Fibroblast of the aortic adventitia (primary cell): Measurements from ENCODE around the gene MFSD2B. TPM values are rescaled to one million over a fixed set of nuclear protein-coding genes. Genes with fewer than 3 reads are reported as not detected.
A peak's percentile ranks its signal among the peaks of the same experiment; 100 is the strongest.

Experiments used
- DNase-seq: peaks from one replicate; pipeline ENCODE4 v3.0.0-alpha.2; 2010; ENCODE audit warnings: low read depth
- H3K4me3 ChIP-seq: 2 replicates; pipeline ENCODE4 v1.5.1; 2011; ENCODE audit warnings: low read depth, mild to moderate bottlenecking, control low read depth, low read length, moderate library complexity
- CTCF ChIP-seq: IDR thresholded peaks from 2 replicates; pipeline ENCODE4 v1.5.1; 2011; ENCODE audit warnings: mild to moderate bottlenecking, low read length, control low read depth, inconsistent platforms; ENCODE audit not compliant: insufficient read depth
- total RNA-seq: library from RNA; depleted of rRNA; stranded (reverse); fragments of >200 nt; gene quantifications from 2 replicates; pipeline ENCODE4 v1.2.3, GENCODE V29; 2012; ENCODE audit warnings: low replicate concordance

Gene MFSD2B
- total RNA-seq, 1 donor, result not detected

GRCh38 chr2:23994567-23994966, 15.3 kb upstream of the MFSD2B start:
- no peak overlapping the region for H3K4me3 ChIP-seq
- DNase-seq, result no peak
- TF ChIP-seq CTCF, result no peak

GRCh38 chr2:24007693-24008092, 2.2 kb upstream of the MFSD2B start:
- no peak for TF ChIP-seq CTCF
- no peak overlapping the region for H3K4me3 ChIP-seq
- no peak for DNase-seq

GRCh38 chr2:24008672-24009366, 1.1 kb upstream of the MFSD2B start:
- no peak for TF ChIP-seq CTCF
- H3K4me3 ChIP-seq, result no peak overlapping the region
- DNase-seq, result no peak

- peak overlapping the region; percentile 55 for H3K4me3 ChIP-seq
- TF ChIP-seq CTCF, result no peak
- no peak for DNase-seq
These were observed 562 bp upstream of the MFSD2B start for GRCh38 chr2:24009367-24009679.

GRCh38 chr2:24010477-24011249, 778 bp downstream of the MFSD2B start:
- DNase-seq, result no peak
- no peak for TF ChIP-seq CTCF
- peak overlapping the region; percentile 55 for H3K4me3 ChIP-seq

- H3K4me3 ChIP-seq, result no peak overlapping the region
- TF ChIP-seq CTCF, result no peak
- no peak for DNase-seq
These were observed 1.6 kb downstream of the MFSD2B start for GRCh38 chr2:24011250-24012104.
